AG20443 (cell line): Measurements from ENCODE around the gene STK17B.
"Not testable (repeated sequence)": the region's sequence is repeated elsewhere in the genome, so short reads cannot be mapped to it uniquely, and the experiment has no call there.

Source experiments
- DNase-seq: peaks from one replicate; pipeline ENCODE4 v3.0.0; 2012; ENCODE audit warnings: low spot score, mixed read lengths

The STK17B gene

GRCh38 chr2:196171248-196171871 lies at the start of gene STK17B:
STK17B (minus strand) TSS chr2:196171578; CDS start chr2:196163383, 8,195 bp downstream.
- peak; percentile 99 for DNase-seq

DNA sequence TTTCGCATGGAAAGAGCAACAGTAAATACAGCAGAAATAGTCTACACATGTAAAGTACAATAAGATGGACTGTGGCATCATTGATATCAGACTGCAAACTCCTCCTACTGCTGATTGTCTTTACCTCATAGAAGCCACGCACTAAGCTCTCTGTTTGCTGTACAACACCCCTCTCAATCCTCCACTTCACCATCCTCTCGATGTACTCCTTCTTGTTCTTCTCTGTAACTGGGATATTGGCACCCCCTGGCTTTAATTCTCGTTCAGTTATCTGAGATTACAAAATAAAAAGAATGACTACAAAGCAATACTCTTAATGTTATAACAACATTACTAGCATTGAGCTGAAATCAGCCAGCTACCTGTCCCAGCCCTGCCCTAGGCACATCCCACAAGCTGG lies 49.3 kb upstream of the STK17B start:
- no peak for DNase-seq

- no peak for DNase-seq
These were observed 48.3 kb upstream of the STK17B start for GRCh38 chr2:196219671-196220070.

- DNase-seq, result no peak
These were observed 46.7 kb upstream of the STK17B start for GRCh38 chr2:196218106-196218505.

GRCh38 chr2:196217116-196217515 lies 45.7 kb upstream of the STK17B start:
- no peak for DNase-seq

GRCh38 chr2:196215376-196215775 lies 44.0 kb upstream of the STK17B start:
- no peak for DNase-seq

- no peak for DNase-seq
These were observed 42.8 kb upstream of the STK17B start for GRCh38 chr2:196214156-196214555.

DNA sequence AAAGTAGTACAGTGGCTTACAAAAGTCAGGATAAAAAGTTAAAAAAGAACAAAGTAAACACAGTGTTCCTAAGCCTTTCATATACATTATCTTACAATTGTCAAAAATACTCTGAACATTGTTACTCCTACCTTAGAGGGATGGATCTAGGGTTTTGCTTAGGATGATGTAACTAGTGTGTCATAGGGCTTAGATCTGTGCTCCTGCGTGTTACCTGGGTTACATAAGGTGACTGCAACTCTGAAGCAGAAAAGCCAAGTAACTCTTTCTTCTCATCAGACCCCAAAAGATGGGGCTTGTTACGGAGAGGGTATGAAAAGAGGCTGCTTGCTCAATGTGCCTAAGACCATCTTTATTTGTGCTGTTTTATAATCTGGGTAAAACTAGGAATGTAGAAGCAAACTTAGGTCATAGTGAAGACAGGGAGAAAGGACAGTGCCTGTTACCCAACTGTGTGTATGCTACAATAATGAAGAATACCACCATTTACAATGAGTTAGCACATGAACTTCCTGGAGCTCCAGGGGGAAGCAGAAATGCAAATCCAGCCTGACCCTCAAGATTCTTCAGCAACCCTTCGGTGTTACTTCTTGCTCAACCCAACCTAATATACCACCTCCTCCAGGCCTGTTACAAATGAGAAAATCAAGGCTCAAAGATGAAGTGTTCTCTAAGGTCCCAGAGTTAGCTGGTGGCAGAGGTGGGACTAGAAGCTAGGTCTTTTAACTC lies 42.0 kb upstream of the STK17B start:
- DNase-seq, result no peak

GRCh38 chr2:196208915-196209314 lies 37.5 kb upstream of the STK17B start:
- DNase-seq, result peak; percentile 24

GRCh38 chr2:196206804-196207203 lies 35.4 kb upstream of the STK17B start:
- no peak for DNase-seq

DNA sequence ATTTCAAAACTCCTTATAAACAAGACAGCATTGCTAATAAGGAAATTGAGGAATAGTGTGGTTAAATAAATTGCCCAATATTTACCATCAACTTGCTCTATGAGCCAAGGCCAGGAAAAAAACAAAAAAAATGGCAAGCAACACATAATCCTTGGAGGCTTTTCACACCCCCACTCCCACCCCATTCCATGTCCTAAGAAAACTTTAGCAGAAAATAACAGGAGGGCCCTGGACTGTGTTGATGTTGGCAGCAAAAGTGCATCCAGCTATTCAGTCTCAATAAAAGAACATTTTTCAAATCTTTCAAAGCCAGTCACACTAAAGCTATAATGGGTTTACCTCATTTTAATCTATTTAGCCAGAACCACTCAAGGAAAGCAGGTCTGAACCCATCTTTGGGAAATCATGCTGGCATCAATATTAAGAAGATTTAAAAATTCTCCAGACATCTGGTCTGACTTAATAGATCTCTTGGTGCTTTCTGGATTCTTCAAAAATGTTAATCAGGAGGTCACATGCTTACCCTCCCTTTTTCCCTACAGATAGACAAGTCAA lies 34.6 kb upstream of the STK17B start:
- peak; percentile 49 for DNase-seq

DNA sequence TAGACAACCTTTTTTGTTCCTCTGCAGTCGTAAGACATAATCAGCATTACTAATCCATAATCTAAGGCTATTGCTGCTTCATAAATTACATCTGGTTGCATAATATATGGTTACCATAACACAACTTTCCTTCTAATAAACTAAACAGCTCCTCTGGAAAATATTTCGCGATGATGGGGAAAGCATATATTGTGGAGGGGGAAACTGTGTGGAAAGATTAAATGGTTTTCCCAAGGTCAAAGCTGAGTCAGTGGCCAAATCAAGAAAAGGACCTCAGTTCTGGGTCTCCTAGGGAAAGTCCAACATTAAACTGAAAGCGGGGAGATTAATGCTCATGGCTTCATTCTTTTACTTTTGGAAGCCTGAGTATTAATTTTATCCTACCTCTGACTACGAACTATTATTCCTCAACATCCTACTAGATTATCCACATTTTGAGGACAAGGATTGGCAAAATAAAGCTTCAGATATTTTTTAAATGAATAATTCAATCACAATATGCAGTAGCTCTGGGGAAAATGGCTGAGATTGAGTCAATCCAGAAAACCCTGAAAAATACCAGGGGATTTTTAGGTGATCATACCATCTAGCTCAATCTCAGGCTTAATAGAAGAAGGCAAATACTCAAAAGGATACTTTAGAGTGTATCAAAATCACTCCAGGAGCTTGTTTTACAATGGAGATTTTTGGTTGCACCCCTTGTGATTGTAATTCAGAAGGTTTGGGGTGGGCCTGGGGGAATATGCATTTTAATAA lies 33.8 kb upstream of the STK17B start:
- DNase-seq, result no peak

- no peak for DNase-seq
These were observed 30.0 kb upstream of the STK17B start for GRCh38 chr2:196201229-196202009.

DNA sequence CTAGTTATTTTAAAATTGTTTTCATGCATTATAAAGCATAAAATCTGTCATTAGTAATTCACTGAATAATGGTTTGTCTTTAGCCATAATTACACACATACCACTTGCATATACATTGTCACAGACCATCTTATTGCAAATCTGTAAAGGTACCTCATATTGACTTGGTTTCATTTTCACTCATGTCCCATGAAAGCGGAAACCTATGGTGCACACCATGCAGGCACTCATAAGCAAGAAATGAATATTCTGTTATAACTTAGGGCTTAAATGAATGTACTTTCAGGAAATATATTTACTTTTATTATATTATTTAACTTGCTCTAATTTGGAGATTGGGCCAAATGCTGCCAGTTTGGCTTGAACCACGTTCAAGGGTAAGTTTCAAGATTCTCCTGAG lies 29.2 kb upstream of the STK17B start:
- no peak for DNase-seq

- DNase-seq, result no peak
These were observed 24.4 kb upstream of the STK17B start for GRCh38 chr2:196195758-196196157.

DNA sequence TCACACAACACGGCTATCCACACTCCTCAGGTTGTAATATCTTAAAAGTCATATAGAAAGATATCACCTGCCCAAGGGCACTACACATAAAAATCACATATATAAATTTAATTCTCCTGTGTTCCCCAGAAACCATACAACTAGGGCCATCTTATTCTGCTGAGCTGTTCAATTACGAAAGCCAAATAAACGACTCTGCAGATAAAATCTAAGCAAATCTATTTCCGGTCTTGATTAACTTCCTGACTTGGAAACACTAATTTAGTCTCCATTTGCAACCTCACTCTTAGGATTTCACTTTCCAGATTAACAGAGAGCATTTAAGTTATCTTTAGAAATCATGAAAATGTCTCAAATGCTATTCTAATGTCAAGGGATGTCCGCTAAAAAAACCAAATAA lies 23.9 kb upstream of the STK17B start:
- no peak for DNase-seq

DNA sequence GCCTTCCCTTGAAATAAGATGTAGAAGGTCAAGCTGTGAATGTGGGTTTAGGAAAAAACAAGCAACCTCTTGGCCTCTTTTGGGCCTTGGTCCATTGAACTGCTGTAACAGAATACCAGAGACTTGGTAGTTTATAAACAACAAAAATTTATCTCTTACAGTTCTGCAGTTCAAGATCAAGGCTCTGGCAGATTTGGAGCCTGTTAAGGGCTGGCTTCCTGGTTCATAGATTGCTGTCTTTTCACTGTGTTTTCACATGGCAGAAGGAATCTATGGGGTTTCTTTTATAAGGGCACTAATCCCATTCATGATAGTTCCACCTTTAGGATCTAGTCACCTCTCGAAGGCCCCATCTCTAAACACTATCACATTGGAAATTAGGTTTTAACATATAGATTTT lies 20.2 kb upstream of the STK17B start:
- no peak for DNase-seq

DNA sequence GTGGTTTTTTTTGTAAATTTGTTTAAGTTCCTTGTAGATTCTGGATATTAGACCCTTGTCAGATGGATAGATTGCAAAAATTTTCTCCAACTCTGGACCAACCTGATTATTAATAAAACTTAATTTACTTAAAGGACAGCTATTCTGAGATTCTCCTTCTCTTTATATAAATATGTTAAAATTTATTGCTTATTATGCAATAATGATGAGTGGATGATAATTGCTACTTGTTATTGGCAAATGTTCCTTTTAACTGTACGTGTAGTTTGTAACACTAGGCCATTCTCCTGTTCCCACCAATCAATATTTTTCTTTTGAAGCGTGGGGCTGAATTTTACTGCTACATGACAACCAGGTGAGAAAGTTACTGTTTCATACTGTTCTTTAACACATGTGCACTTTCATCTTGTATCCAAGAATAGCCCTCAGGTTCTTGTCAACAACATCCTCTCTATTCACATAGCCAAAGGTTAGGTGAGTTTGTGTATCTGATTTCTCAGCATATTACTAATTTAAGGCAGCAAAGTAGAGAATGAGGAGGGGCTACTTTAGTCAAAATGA lies 16.6 kb upstream of the STK17B start:
- no peak for DNase-seq

- DNase-seq, result not testable (repeated sequence)
These were observed 15.9 kb upstream of the STK17B start for GRCh38 chr2:196187175-196187700.

DNA sequence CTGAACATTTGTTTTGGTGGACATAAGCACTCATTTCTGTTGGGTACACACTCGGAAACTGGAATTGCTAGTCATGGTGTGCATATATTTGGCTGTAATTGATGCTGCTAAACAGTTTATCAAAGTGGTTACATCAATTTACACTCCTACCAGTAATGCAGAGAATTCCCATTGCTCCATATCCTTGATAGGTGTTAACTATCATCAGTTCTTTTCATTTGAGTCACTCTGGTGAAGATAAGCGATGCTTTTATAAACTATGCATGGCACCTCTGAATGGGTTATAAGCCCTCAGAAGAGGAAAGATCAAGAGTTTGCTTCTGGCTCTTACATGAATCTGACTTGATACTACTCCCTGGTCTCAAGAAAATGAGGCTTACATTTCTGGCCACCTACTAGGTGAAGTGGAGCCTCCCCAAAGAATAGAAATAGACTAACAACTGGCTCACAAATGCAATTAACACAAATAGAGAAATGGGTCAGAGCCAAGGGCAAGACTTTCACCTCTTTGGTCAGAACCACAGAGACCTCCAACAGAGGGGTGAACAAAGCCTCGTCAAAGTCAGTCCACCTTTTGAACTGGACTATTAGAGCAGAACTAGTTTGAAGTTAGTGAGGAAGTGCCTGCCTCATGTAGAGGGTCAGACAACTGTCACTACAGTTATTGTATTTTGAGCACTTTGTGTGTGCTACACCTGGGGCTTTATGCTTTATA lies 15.0 kb upstream of the STK17B start:
- DNase-seq, result no peak

GRCh38 chr2:196184921-196185320 lies 13.5 kb upstream of the STK17B start:
- no peak for DNase-seq
